GM18498 (cell line): ENCODE data around the gene ROR2.
"Not testable (repeated sequence)": the region's sequence is repeated elsewhere in the genome, so short reads cannot be mapped to it uniquely, and the experiment has no call there.

Source experiments
- ATAC-seq: cut with Tn5 transposase; IDR thresholded peaks from one replicate; pipeline ENCODE4 v1.9.1; 2021; ENCODE audit warnings: mild to moderate bottlenecking, moderate library complexity; ENCODE audit not compliant: unreplicated experiment

Gene ROR2

GRCh38 chr9:91803970-91804752 is 145.9 kb downstream of the ROR2 start:
- ATAC-seq: no peak

GRCh38 chr9:91803151-91803940 is 146.7 kb downstream of the ROR2 start:
- ATAC-seq: no peak

DNA sequence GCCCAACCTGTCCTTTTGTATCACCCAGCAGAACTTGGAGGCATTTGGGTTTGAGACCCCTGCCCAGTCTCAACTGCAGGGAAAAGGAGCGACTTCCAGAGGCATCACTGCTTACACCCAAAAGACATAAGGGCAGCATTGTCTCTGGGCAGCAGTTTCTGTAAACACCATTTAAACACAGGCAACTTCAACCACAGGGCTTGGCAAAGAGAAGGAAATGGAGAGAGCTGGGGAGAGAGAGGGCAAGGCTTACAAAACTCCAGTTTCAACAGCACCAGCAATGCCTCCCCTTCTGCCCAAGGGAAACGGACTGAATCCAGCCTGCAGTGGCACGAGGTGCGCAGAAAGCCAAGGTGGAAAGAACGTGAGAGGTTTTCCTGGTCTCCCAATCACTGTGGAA is 147.6 kb downstream of the ROR2 start:
- no peak for ATAC-seq

GRCh38 chr9:91800473-91801030 is 149.5 kb downstream of the ROR2 start:
- no peak for ATAC-seq

- ATAC-seq: no peak
Observed at GRCh38 chr9:91799113-91799744, 150.8 kb downstream of the ROR2 start.

- ATAC-seq: not testable (repeated sequence)
Observed at GRCh38 chr9:91798273-91799112, 151.5 kb downstream of the ROR2 start.

GRCh38 chr9:91797517-91797916 is 152.5 kb downstream of the ROR2 start:
- ATAC-seq: not testable (repeated sequence)

DNA sequence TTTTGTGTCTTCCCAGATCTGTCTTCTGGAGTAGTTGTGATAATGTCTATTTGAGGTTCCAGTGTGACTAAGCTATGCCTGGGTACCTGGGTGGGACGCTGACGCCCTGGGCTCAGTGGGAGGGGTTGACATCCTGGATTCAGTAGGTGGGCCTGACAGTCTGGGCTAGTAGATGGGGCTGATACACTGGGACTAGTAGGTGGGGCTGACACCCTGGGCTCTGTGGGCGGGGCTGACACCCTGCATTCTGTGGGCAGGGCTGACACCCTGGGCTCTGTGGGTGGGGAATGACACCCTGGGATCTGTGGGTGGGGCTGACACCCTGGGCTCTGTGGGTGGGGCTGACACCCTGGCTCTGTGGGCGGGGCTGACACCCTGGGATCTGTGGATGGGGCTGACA is 153.5 kb downstream of the ROR2 start:
- not testable (repeated sequence) for ATAC-seq

DNA sequence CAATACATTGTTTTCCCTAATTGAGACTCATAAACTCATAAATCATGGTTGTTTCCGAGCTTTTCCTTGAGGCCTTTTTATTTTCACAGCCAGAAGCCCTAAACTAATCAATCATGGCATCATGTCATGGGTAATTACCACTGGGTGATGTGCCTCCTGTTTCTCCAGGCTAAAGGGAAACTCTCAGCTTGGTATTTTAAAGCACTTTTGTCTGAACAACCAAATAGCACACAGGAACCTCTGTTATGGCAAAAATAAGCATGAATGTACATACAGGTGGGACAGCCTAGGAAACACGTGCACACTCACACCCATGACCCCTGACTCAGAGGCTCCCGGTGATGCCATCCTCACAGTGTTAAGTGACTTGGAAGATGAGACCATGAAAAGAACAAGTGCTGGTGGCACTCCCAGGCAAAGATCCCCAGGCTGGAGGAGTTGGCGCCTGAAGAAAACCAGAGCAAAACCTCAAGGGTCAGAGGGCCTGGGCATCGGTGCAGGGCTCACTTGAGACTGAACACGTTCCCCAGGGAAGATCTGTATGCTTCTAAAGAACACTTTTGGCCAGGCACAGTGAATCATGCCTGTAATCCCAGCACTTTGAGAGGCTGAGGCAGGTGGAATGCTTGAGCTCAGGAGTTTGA is 154.3 kb downstream of the ROR2 start:
- ATAC-seq: no peak

GRCh38 chr9:91793371-91793770 is 156.7 kb downstream of the ROR2 start:
- ATAC-seq: not testable (repeated sequence)

- no peak for ATAC-seq
Observed at GRCh38 chr9:91790917-91791316, 159.1 kb downstream of the ROR2 start.

DNA sequence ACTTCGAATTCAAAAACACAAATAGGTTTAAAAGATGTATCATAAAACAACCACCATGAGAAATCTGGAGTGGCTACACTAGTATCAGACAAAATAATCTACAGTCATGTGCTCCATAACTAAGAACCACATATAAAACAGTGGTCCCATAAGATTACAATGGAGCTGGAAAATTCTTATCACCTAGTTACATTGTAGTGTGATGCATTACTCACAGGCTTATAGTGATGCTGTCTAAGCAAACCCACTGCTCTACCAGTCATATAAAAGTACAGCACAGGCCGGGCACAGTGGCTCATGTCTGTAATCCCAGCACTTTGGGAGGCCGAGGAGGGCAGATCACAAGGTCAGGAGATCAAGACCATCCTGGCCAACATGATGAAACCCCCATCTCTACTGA is 160.1 kb downstream of the ROR2 start:
- ATAC-seq: no peak

GRCh38 chr9:91787931-91788330 is 162.1 kb downstream of the ROR2 start:
- ATAC-seq: no peak

DNA sequence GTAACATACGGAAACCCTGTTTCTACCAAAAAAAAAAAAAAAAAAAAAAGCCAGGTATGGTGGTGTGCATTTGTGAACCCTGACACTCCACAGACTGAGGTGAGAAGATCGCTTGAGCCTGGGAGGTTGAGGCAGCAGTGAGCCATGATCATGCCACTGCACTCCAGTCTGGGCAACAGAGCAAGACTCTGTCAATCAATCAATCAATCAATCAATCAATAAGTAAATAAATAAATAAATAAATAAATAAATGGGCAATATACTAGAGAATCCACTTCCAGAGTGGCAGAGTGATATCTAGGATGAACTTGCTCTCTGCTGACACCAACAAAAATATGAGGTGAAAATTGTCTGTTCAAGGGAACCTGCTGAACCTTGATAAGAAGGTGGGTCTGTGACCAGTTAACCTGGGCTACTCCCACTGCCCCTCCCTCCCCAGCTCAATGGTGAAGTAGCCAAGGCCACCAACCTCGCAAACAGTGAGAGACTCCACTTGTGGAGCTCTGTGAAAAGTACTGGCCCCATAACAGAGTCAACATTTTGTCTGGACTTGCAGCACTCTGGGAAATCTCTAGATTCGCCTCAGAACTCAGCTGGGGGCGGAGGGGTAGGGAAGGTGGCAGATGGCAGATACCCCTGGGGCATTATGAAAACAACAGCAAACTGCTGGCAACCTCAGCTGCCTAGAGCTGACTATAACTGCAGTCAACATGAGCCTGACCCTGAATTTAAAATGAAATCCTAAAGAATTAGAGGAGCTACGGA is 163.7 kb downstream of the ROR2 start:
- no peak for ATAC-seq

DNA sequence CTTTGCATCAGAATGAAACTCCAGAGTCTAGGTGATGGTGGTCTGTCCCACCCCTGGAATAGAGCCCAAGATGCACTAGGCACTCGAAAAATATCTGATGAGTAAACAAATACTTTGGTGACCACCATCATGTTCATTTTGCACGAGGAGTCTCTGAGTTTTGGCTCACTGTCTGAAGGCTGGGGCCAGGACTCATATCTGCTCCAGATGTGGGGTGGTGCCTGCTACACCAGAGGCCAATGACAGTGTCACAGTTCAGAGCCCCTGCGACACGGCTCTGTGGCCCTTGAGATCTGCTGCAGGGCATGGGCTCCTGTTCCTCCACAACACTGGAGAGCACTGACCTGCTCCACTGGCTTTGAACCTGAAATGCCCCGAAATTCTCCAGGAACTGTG is 164.6 kb downstream of the ROR2 start:
- ATAC-seq: no peak

DNA sequence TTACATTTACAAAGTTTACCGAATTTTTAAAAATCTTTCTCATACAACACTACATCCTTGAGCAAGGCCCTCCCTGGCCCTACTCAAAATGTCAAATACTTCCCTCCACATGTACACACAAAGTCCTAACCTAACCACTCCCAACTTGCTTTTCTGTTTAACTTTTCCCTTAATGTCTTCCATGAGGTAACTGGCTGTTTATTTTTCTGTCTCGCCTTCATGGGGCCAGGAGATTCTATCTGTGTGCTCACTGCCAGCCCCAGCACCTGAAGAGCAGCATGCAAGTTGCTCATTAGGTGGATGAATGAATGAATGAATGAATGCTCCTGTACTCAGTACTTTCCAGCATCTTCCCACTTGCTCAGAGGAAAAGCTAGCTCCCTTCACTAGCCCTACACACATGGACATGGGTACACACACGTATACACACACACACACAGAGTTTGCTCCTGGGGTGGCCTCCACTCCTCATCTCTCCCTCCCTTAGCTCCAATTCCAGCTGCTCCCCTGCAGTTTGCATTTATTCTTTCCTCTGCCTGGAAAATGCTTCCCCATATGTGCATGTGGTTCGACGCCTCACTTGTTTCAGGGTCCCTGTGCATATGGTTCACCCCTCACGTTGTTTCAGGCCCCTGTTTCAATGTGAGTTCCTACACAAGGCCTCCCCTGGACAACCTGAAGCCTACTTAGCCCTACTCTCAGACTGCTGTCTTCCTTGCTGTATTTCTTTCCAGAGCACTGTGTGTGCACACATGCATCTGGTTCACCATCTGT is 165.2 kb downstream of the ROR2 start:
- no peak for ATAC-seq

GRCh38 chr9:91783876-91784672 is 166.0 kb downstream of the ROR2 start:
- ATAC-seq: no peak

- ATAC-seq: no peak
Observed at GRCh38 chr9:91783411-91783810, 166.6 kb downstream of the ROR2 start.
